ENCODE data around the gene TOMM7. TPM values are rescaled to one million over a fixed set of nuclear protein-coding genes. Genes with fewer than 3 reads are reported as not detected.
"Not testable (repeated sequence)": the region's sequence is repeated elsewhere in the genome, so short reads cannot be mapped to it uniquely, and the experiment has no call there.

Gene TOMM7
- total RNA-seq, 1 experiment from 2014 or later = 165 TPM

- Histone ChIP-seq H3K27ac (no peak overlapping the region), H3K9me3 (replicated peaks) (no peaks in the 10 kb centered on the region; the same call in 1 of the 2 replicates), H3K27me3 (no peaks in the 10 kb centered on the region), H3K4me1 (peaks cover 18% of the 10 kb centered on the region), H3K36me3 (no peaks in the 10 kb centered on the region), H3K4me3 (no peak overlapping the region)
- DNase-seq = peak in 1 of 2 experiments; percentile 53
Observed at GRCh38 chr7:22791204-22792158, 31.2 kb downstream of the TOMM7 start.

GRCh38 chr7:22790640-22791039 lies 32.0 kb downstream of the TOMM7 start:
- H3K36me3 ChIP-seq = not testable (repeated sequence)
- H3K4me1 ChIP-seq = peaks cover 26% of the 10 kb centered on the region

GRCh38 chr7:22787951-22788350 lies 34.7 kb downstream of the TOMM7 start:
- Histone ChIP-seq H3K27me3 (no peaks in the 10 kb centered on the region), H3K36me3 (no peaks in the 10 kb centered on the region), H3K27ac (no peak overlapping the region), H3K4me1 (peaks cover 26% of the 10 kb centered on the region), H3K9me3 (replicated peaks) (no peaks in the 10 kb centered on the region; the same call in 1 of the 2 replicates), H3K4me3 (no peak overlapping the region)
- no peak for DNase-seq

More at GRCh38 chr7:22790640-22791039, 32.0 kb downstream of the TOMM7 start:
- H3K27me3 ChIP-seq; H3K9me3 ChIP-seq (replicated peaks); H3K27ac ChIP-seq; H3K4me3 ChIP-seq: not testable (repeated sequence)
- peak in 1 of 2 experiments; percentile 20 for DNase-seq

- H3K27me3 ChIP-seq = no peaks in the 10 kb centered on the region
- no peaks in the 10 kb centered on the region; the same call in 1 of the 2 replicates for H3K9me3 ChIP-seq (replicated peaks)
- DNase-seq = peak; percentile 63 to 86
- peaks cover 21% of the 10 kb centered on the region for H3K4me1 ChIP-seq
- no peaks in the 10 kb centered on the region for H3K36me3 ChIP-seq
- no peak overlapping the region for H3K27ac ChIP-seq
- no peak overlapping the region for H3K4me3 ChIP-seq
Observed at GRCh38 chr7:22786290-22786932, 36.2 kb downstream of the TOMM7 start.

- no peaks in the 10 kb centered on the region for H3K36me3 ChIP-seq
- H3K9me3 ChIP-seq (replicated peaks) = no peaks in the 10 kb centered on the region; the same call in 1 of the 2 replicates
- no peak for DNase-seq
- no peak overlapping the region for H3K27ac ChIP-seq
- peaks cover 15% of the 10 kb centered on the region for H3K4me1 ChIP-seq
- no peak overlapping the region for H3K4me3 ChIP-seq
- H3K27me3 ChIP-seq = no peaks in the 10 kb centered on the region
Observed at GRCh38 chr7:22784346-22784745, 38.3 kb downstream of the TOMM7 start.

GRCh38 chr7:22783421-22783820 lies 39.2 kb downstream of the TOMM7 start:
- Histone ChIP-seq H3K9me3 (replicated peaks) (no peaks in the 10 kb centered on the region; the same call in 1 of the 2 replicates), H3K4me1 (peaks cover 15% of the 10 kb centered on the region), H3K4me3 (no peak overlapping the region), H3K27me3 (no peaks in the 10 kb centered on the region), H3K36me3 (no peaks in the 10 kb centered on the region), H3K27ac (no peak overlapping the region)
- no peak for DNase-seq

- Histone ChIP-seq H3K27me3 (no peaks in the 10 kb centered on the region), H3K4me1 (peaks cover 15% of the 10 kb centered on the region), H3K9me3 (replicated peaks) (no peaks in the 10 kb centered on the region; the same call in 1 of the 2 replicates), H3K4me3 (no peak overlapping the region), H3K27ac (no peak overlapping the region), H3K36me3 (no peaks in the 10 kb centered on the region)
- DNase-seq = peak; percentile 66 to 83
Observed at GRCh38 chr7:22782616-22783232, 39.9 kb downstream of the TOMM7 start.

GRCh38 chr7:22781230-22781711 lies 41.4 kb downstream of the TOMM7 start:
- DNase-seq = no peak

GRCh38 chr7:22779730-22780323 lies 42.8 kb downstream of the TOMM7 start:
- not testable (repeated sequence) for H3K4me3 ChIP-seq; H3K4me1 ChIP-seq; H3K27ac ChIP-seq; H3K27me3 ChIP-seq; H3K9me3 ChIP-seq (replicated peaks); H3K36me3 ChIP-seq; DNase-seq

More at GRCh38 chr7:22781230-22781711, 41.4 kb downstream of the TOMM7 start:
- peaks cover 6% of the 10 kb centered on the region for H3K4me1 ChIP-seq
- H3K9me3 ChIP-seq (replicated peaks) = no peaks in the 10 kb centered on the region
- no peaks in the 10 kb centered on the region for H3K27me3 ChIP-seq
- no peak overlapping the region for H3K27ac ChIP-seq
- H3K36me3 ChIP-seq = no peaks in the 10 kb centered on the region
- H3K4me3 ChIP-seq = no peak overlapping the region

GRCh38 chr7:22776964-22777363 lies 45.7 kb downstream of the TOMM7 start:
- no peaks in the 10 kb centered on the region for H3K36me3 ChIP-seq
- no peak overlapping the region for H3K4me3 ChIP-seq
- H3K4me1 ChIP-seq = no peaks in the 10 kb centered on the region
- H3K27ac ChIP-seq = no peak overlapping the region
- DNase-seq = no peak
- H3K27me3 ChIP-seq = 0 out of 2 replicates have a peak, but pooled peaks cover 2% of the 10 kb centered on the region
- no peaks in the 10 kb centered on the region for H3K9me3 ChIP-seq (replicated peaks)

- no peak for DNase-seq
- no peaks in the 10 kb centered on the region for H3K9me3 ChIP-seq (replicated peaks)
- 0 out of 2 replicates have a peak, but pooled peaks cover 2% of the 10 kb centered on the region for H3K27me3 ChIP-seq
- H3K36me3 ChIP-seq = no peaks in the 10 kb centered on the region
- H3K4me1 ChIP-seq = no peaks in the 10 kb centered on the region
- no peak overlapping the region for H3K27ac ChIP-seq
- no peak overlapping the region for H3K4me3 ChIP-seq
Observed at GRCh38 chr7:22772885-22773284, 49.8 kb downstream of the TOMM7 start.

- Histone ChIP-seq H3K27me3 (0 out of 2 replicates have a peak, but pooled peaks cover 2% of the 10 kb centered on the region), H3K36me3 (no peaks in the 10 kb centered on the region), H3K4me3 (no peak overlapping the region), H3K27ac (no peak overlapping the region), H3K9me3 (replicated peaks) (no peaks in the 10 kb centered on the region), H3K4me1 (no peaks in the 10 kb centered on the region)
- DNase-seq = no peak
Observed at GRCh38 chr7:22771872-22772228, 50.8 kb downstream of the TOMM7 start.

- Histone ChIP-seq H3K4me3 (no peak overlapping the region), H3K27me3 (0 out of 2 replicates have a peak, but pooled peaks cover 2% of the 10 kb centered on the region)
Observed at GRCh38 chr7:22771194-22771871, 51.3 kb downstream of the TOMM7 start.

GRCh38 chr7:22765609-22766008 lies 57.0 kb downstream of the TOMM7 start:
- Histone ChIP-seq H3K4me3 (no peak overlapping the region), H3K27me3 (no peaks in the 10 kb centered on the region), H3K9me3 (replicated peaks) (no peaks in the 10 kb centered on the region), H3K27ac (no peak overlapping the region), H3K36me3 (no peaks in the 10 kb centered on the region), H3K4me1 (no peaks in the 10 kb centered on the region)
- DNase-seq = no peak

More at GRCh38 chr7:22771194-22771871, 51.3 kb downstream of the TOMM7 start:
- H3K27ac ChIP-seq = no peak overlapping the region
- no peak for DNase-seq
- H3K36me3 ChIP-seq = no peaks in the 10 kb centered on the region
- H3K4me1 ChIP-seq = no peaks in the 10 kb centered on the region
- no peaks in the 10 kb centered on the region for H3K9me3 ChIP-seq (replicated peaks)
